ENCODE results near the gene DYNLT3. TPM values are rescaled to one million over a fixed set of nuclear protein-coding genes. Genes with fewer than 3 reads are reported as not detected.

Gene DYNLT3
- total RNA-seq (2021; ENCODE audit: unreplicated experiment) (17.4 TPM), Bru-seq, nascent RNA (percentile 56 among the genes with signal in this experiment), BruChase-seq, experiment 1, labeled RNA remaining after a 2-hour chase (percentile 66 among the genes with signal in this experiment), BruChase-seq, experiment 2, labeled RNA remaining after a 6-hour chase (percentile 85 among the genes with signal in this experiment)
- 12.4 TPM for polyA plus RNA-seq (2012; ENCODE audit: insufficient read length)
- long read RNA-seq, transcript DYNLT3-201 (5 exons, 2,217 nt): major isoform, 37 of 39 reads
- long read RNA-seq, partial matches to known transcripts: 0 of 39 reads
- long read RNA-seq, other reads (novel, unspliced or antisense): 0 of 39 reads

- no TSS peak for BruUV-seq (replicated peaks)
- intact Hi-C loops (cut with micrococcal nuclease; ENCODE audit: unreplicated experiment) (no loop called here), in situ Hi-C loops (cut with HindIII; ENCODE audit: low pct_unique_long_range_greater_than_20kb, low sequenced_read_pairs) (no loop called here)
- Histone ChIP-seq H3K4me1 (ENCODE audit: control insufficient read depth, insufficient read depth, low read length) (no peaks in the 10 kb centered on the region), H3K27me3 (ENCODE audit: control insufficient read depth, insufficient read depth, low read length) (no peaks in the 10 kb centered on the region), H3K4me3 (ENCODE audit: low read depth in 2 of 2, low read length in 2 of 2) (peak within 1 kb of the TSS; percentile 48 to 63), H3K36me3 (ENCODE audit: control insufficient read depth, insufficient read depth, low read length) (no peaks in the 10 kb centered on the region), H3K27ac (ENCODE audit: low read length) (peak within 1 kb of the TSS; percentile 57), H3K9me3 (ENCODE audit: control insufficient read depth, insufficient read depth, low read depth, low read length) (no peaks in the 10 kb centered on the region)
- no peak for DNase-seq (ENCODE audit: low read depth, low spot score)
- TF ChIP-seq POLR2AphosphoS5 (IDR thresholded peaks at IDR 0.05; ENCODE audit: low read depth, low read length) (no peak), CTCF (IDR thresholded peaks at IDR 0.05) (no peak), SIN3A (IDR thresholded peaks at IDR 0.05; ENCODE audit: borderline replicate concordance, insufficient read depth, low read depth, low read length) (no peak), REST (IDR thresholded peaks at IDR 0.05; ENCODE audit: insufficient read depth in 1 of 2, low read depth in 2 of 2, low read length in 1 of 2) (no peak), TCF7L2 (IDR thresholded peaks at IDR 0.05; ENCODE audit: low read depth, low read length) (no peak)
- ATAC-seq: peak; percentile 100
- ChIA-PET CTCF (no interaction called here), POLR2A (no interaction called here)
Measured at GRCh38 chrX:37846934-37847732, at the start of gene DYNLT3. TSS of gene DYNLT3 (minus strand) at chrX:37847571. CDS start at chrX:37847510, 61 bp downstream.

DNA sequence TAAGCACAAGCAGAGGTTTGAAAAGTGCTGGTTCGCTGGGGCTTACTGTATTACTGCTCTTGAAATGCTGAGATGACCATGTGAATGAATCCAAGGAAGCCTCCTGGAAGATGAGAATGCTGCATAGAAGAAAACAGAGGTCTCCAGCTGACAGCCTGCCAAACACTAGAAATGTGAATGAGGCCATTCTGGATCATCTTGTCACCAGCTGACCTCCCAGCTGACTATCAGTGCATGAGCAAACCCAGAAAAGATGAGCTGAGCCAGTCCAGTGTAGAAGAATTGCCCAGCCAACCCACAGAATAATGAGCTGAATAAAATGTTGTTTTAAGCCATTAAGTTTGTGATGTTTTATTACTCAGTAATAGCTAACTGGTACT is 49.1 kb upstream of the DYNLT3 start:
- no peaks in the 10 kb centered on the region for H3K27me3 ChIP-seq (ENCODE audit: control insufficient read depth, insufficient read depth, low read length)
- no peak for ATAC-seq
- no peak overlapping the region for H3K27ac ChIP-seq (ENCODE audit: low read length)
- TF ChIP-seq SIN3A (IDR thresholded peaks at IDR 0.05; ENCODE audit: borderline replicate concordance, insufficient read depth, low read depth, low read length) (no peak), TCF7L2 (IDR thresholded peaks at IDR 0.05; ENCODE audit: low read depth, low read length) (no peak), REST (IDR thresholded peaks at IDR 0.05; ENCODE audit: insufficient read depth in 1 of 2, low read depth in 2 of 2, low read length in 1 of 2) (no peak), CTCF (IDR thresholded peaks at IDR 0.05) (no peak), POLR2AphosphoS5 (IDR thresholded peaks at IDR 0.05; ENCODE audit: low read depth, low read length) (no peak)
- no TSS peak for BruUV-seq (replicated peaks)
- ChIA-PET POLR2A (no interaction called here), CTCF (no interaction called here)
- no peaks in the 10 kb centered on the region for H3K36me3 ChIP-seq (ENCODE audit: control insufficient read depth, insufficient read depth, low read length)
- no peaks in the 10 kb centered on the region for H3K4me1 ChIP-seq (ENCODE audit: control insufficient read depth, insufficient read depth, low read length)
- in situ Hi-C loops (cut with HindIII; ENCODE audit: low pct_unique_long_range_greater_than_20kb, low sequenced_read_pairs) (no loop called here), intact Hi-C loops (cut with micrococcal nuclease; ENCODE audit: unreplicated experiment) (no loop called here)
- no peak overlapping the region for H3K4me3 ChIP-seq (ENCODE audit: low read depth in 2 of 2, low read length in 2 of 2)
- H3K9me3 ChIP-seq (ENCODE audit: control insufficient read depth, insufficient read depth, low read depth, low read length): no peaks in the 10 kb centered on the region
- no peak for DNase-seq (ENCODE audit: low read depth, low spot score)

Data from Panc1 (cell line).